Measurements from ENCODE around the gene EFCAB10.
"Not testable (repeated sequence)": the region's sequence is repeated elsewhere in the genome, so short reads cannot be mapped to it uniquely, and the experiment has no call there.

DNA sequence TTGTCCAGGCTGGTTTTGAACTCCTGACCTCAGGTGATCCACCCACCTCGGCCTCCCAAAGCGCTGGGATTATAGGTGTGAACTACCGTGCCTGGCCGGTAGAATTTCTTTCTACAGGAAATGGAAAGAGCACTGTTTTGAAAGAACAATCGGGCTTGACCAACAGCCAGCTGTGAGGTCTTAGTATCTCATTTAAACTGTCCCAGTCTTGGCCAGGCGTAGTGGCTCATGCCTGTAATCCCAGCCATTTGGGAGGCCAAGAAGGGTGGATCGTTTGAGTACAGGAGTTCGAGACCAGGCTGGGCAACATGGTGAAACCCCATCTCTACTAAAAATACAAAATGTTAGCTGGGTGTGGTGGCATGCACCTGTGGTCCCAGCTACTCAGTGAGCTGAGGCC lies 17.8 kb upstream of the EFCAB10 start:
- TF ChIP-seq, protein P1, sequence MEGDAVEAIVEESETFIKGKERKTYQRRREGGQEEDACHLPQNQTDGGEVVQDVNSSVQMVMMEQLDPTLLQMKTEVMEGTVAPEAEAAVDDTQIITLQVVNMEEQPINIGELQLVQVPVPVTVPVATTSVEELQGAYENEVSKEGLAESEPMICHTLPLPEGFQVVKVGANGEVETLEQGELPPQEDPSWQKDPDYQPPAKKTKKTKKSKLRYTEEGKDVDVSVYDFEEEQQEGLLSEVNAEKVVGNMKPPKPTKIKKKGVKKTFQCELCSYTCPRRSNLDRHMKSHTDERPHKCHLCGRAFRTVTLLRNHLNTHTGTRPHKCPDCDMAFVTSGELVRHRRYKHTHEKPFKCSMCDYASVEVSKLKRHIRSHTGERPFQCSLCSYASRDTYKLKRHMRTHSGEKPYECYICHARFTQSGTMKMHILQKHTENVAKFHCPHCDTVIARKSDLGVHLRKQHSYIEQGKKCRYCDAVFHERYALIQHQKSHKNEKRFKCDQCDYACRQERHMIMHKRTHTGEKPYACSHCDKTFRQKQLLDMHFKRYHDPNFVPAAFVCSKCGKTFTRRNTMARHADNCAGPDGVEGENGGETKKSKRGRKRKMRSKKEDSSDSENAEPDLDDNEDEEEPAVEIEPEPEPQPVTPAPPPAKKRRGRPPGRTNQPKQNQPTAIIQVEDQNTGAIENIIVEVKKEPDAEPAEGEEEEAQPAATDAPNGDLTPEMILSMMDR (IDR thresholded peaks at IDR 0.05), result not testable (repeated sequence)
- TF ChIP-seq POLR2A, EP300, POLR2AphosphoS5 (IDR thresholded peaks at IDR 0.05): not testable (repeated sequence)

Measured in gastroesophageal sphincter (tissue), 3 donors.